UCSD-AML1 (cell line): Measurements from ENCODE around the gene CASD1.

ENCODE experiments used
- DNase-seq: peaks from one replicate; lab custom pipeline; 2025; ENCODE audit not compliant: unreplicated experiment; lab: John Stamatoyannopoulos, UW

The CASD1 gene

GRCh38 chr7:94509264-94509886 lies at the start of gene CASD1:
CASD1 (plus strand) TSS chr7:94509809; CDS start chr7:94510085, 276 bp downstream.
- peak; percentile 57 for DNase-seq

DNA sequence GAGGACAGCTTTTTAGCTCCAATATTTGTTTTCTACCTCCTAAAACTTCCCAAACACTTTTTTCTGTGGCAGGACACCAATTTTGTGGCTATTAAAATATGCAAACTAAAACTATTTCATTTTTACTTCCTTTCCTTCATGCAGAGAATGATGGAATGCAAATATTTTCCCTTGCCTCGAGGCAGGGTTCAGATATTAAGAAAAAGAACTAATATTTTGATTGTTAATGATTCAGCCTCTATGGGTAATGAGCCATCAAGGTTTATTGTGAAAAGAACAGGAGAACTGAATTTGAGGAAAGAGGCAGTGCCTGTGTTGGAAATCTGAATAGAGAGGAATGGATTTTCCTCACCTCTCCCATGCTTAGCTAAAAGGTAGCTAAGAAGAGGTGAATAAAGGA lies 43.1 kb upstream of the CASD1 start:
- DNase-seq = no peak

GRCh38 chr7:94471604-94472003 lies 38.0 kb upstream of the CASD1 start:
- DNase-seq = no peak

DNA sequence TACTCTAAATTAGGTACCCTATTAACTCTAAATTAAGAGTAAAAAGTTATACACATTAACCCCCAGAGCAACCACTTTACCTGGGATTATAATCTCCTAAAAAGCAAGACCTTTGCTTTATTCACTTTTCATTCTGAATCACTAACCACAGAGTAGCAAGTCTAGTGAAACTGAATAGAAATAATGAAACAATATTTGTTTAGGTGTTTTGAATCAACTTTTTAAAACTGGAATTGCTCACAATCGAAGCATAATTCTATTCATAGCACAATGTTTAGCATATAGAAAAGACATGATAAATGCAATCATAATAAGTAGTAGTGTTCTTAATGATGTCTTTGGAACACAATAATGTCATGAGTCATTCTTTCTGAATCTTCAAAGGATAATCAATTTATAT lies 37.0 kb upstream of the CASD1 start:
- DNase-seq = no peak

- DNase-seq = no peak
Measured at GRCh38 chr7:94476251-94476840, 33.3 kb upstream of the CASD1 start.

GRCh38 chr7:94477878-94478277 lies 31.7 kb upstream of the CASD1 start:
- DNase-seq = no peak

DNA sequence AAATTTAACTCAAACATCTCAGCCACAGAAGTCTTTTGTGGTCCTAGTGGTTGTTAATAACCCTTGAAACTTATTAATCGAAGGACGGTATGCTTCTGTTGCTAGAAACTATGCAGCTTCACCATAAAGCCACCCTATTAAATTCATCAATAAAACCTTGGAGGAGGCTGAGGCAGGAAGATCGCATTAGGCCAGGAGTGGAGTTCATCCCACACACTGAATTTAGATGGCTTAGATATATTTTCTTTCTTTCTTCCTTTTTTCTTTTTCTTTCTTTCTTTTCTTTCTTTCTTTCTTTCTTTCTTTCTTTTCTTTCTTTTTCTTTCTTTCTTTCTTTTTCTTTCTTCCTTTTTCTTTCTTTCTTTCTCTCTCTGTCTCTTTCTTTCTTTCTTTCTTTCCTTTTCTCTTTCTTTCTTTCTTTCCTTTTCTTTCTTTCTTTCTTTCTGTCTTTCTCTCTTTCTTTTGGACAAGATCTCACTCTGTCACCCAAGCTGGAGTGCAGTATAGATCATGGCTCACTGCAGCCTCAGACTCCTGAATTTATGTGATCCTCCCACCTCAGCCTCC lies 30.9 kb upstream of the CASD1 start:
- DNase-seq = no peak

DNA sequence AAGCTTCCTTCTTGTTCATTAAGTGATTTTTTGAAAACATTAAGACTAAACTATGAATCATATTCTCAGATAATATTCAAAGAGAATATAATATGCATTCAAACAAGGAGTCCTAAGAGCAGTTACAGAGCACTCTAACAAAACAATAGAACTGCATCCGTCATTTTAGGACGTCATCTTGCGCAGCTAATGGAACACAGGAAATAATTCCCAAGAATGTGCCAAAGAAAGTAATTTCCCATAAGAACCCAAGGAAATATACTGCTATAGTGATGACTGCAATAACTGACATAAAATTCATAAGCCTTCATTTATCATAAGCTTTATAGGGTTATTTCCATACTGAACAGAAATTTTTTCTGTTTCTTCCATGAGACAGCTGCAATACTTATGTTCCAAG lies 28.3 kb upstream of the CASD1 start:
- DNase-seq = no peak

DNA sequence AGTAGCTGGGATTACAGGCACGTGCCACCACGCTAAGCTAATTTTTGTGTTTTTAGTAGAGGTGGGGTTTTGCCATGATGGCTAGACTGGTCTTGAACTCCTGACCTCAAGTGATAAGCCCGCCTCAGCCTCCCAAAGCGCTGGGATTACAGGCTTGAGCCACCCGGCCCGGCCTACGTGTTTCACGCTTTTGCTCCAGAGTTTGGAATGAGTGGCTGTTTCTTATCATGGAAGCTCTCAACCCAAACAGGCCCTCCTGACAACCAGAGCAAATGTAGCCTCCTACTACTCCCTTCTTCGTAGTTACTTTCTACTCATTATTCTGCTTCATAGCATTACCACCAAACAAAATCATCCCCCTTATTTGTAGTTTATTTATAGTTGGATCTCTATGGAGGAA lies 26.8 kb upstream of the CASD1 start:
- no peak for DNase-seq

- no peak for DNase-seq
Measured at GRCh38 chr7:94483843-94484242, 25.8 kb upstream of the CASD1 start.

DNA sequence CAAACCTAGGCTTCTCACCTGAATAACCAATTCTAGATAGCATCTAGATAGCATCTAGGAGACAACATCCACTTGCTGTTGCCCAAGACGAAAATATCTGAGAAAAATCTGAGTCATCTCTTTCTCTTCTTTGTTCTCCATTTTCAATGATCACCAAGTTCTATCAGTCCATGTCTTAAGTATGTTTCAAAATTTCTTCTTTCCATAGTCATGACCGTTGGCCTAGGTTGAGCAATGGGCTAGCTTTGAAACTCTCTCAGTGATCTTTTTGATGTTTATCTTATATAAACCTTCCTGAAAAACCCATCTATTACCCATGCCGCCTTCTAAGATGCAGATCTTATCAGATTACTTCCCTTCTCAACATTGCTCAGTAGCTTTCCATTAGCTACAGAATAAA lies 23.4 kb upstream of the CASD1 start:
- DNase-seq = no peak

DNA sequence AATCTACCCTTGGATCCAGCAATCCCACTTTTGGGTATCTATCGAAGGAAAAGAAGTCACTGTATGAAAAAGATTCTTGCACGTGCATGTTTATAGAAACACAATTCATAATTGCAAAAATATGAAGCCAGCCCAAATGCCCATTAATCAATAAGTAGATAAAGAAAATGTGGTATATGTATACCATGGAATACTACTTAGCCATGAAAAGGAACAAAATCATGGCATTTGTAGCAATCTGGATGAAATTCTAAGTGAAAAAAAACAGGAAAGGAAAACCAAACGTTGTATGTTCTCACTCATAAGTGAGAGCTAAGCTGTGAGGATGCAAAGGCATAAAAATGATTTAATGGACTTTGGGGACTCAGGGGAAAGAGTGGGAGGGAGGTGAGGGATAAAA lies 18.2 kb upstream of the CASD1 start:
- no peak for DNase-seq

DNA sequence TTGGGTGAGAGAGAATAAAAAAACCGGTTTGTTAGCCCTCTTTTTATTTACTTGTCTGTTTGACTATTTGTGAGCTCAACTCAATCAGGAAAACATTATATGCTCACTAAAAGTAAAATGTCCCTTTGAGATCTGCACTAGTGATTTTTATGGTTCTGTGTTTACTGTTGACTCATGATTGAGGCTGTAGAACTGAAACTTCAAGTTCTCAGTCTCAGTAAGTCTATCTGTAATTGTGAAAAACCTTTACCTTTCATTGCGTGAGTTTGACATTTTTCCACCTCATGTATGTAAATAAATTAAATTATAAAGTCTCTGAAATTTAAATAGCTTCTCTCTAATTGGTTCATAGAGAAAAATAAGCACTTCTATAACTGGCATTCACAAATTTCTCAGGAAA lies 17.0 kb upstream of the CASD1 start:
- no peak for DNase-seq

DNA sequence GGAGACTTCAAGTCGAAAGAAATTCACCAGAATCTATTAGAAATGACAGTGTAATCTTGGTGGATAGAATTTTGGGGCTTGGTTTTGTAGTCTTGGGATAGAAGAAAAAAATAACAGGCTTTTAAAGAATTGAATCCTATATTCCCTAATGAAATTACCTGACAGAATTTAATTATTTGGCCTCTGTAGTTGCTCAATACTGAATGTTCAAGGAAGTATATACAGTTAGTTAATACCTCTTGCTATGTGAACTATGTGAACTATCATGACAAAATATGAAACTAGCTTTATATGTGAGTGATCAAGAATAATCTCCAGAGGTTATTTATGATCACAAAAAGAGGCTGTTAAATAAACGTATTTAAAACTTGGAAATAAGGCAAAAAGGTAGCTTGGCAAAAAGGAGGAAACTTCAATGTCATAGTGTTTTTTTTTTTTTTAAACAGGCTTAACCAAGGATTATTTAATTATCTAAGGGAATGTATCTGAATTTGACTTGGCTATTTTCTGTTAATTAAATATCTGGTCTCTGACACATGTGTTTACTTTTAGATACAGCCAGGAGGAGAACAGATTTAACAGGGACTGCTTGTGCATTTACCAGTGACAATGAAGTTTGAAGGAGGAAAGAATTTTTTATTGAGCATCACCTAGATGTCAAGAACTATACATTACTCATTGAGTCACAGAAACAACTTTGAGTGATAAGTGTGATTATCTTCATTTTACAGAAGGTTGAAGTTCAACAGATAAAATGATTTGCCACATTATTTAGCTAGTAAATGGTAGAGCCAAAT lies 11.5 kb upstream of the CASD1 start:
- DNase-seq = no peak

- DNase-seq = no peak
Measured at GRCh38 chr7:94498918-94499317, 10.7 kb upstream of the CASD1 start.

DNA sequence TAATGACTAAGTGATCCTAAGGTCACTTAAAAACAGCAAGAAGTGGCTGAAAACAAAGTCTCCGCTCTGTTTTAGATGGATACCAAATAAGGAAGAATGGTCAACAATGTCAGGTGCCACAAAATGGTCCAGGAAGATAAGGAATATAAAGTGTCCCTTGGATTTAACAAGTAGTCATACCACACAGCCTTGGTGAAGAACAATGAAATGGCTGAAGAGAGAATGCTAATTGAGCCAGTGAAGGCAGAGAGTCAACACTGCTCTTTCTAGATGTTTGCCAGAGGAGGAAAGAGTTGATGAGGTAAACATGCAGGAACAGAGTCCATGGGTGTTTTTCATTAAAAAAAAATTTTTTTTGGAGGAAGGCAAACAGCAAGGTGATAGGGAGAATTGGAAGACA lies 2.1 kb upstream of the CASD1 start:
- DNase-seq = no peak

DNA sequence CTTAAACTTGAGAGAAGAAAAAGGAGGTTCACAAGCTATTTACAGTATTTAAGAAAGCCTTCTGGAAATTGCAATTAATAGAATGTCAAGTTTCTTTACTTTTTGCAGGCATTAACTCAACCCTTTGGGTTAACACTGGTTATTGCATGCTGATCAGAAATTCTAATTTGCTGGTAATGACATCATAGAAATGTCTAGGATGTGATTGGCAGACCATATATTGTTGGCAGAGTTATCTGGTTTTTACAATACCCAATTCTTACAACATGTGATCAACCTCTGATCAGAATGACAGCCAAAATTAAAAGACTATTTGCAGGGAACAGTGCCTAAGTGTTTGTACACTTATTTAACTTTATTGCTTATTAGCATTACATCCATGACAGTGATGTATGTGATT lies 1.6 kb upstream of the CASD1 start:
- DNase-seq = no peak

DNA sequence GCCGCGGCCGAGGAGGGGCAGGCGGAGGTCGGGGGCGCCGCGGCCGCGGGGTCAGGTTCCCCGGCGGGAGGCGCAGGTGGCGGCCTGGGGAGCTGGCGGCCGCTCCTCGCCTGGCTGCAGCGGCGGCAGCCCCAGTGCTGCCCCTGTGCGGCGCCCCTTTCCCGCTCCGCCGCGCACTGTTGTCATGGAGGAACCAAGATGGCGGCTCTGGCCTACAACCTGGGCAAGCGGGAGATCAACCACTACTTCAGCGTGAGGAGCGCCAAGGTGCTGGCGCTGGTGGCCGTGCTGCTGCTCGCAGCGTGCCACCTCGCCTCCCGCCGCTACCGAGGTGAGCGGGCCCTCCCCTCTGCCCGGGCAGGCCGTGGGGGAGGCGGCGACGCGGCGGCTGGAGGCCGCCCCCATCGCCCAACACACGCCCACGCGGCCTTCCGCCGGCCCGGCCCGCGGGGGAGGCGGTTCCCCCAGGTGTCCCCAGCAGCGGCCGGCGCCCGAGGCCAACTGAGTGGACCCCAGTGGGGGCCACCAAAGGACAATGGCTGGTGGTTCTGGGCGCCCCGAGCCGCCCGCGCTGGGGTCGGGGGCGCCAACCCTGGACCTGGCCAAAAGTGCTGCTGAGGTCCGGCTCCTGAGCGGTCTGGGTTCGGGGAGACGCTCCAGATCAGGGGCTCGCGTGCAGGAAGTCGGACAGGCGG lies 425 bp downstream of the CASD1 start:
- peak; percentile 64 for DNase-seq

DNA sequence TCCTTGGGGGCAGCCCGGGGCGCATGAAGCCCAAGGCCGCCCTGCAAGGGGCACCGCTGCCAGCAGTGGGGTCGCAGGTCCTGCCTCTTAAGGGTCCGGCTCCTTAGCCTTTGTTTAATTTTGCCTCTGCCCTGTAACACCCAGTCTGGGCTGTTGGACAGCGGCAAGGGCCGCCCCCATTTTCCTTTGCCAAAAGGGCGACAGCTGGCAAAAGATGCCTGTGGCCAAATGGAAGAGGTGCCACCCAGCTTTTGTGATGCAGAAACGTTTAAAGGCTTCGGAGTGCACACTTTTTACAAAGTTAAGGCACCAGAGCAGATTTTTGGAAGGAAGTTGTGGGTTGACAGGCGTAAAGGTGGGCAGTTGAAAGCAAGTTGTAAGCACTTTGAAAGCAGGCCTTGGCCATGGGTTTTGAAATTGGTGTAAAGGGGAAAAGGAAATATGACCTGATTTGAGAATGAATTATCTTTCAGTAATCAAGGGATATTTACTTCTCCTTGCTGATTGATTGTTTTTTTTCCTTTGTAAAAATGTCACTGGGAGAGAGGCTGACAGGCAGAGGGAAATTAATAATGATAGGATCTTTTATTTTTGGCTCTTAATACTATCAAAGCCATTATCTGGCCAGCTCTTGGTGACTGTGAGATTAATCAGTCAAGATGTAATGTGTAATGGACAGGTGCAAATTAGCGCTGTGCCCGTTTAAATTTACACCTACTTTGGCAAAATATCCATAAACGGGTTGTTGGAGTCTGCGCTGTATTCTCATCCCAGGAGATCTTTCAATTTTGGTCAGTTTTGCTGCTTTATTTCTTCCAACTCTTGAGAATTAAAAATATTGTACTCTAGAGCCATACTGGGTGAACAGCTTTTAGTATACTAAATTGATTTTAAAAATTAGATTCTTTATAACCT lies 1.2 kb downstream of the CASD1 start:
- peak; percentile 29 for DNase-seq

DNA sequence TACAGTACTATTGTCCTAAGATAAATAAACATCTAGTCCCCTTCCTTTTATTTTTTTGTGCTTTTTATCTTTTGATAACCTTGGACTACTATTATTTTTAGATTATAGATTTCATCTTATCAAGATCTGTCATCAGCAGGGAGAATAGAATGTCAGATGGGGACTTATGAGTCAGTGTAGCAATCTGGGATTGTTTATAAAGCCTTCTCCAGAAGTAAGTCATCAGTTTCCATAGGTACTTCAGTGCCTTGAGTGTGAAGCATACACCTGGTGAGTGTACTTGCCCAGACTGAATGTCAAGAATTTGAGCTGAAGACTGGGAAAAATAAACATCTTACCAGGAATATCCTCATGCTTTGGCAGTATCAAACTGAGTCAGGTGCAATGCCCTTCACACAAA lies 2.1 kb downstream of the CASD1 start:
- DNase-seq = no peak
